IPS DF 4.7 (cell line): ENCODE measurements around the gene OTULINL.

Experiments
- DNase-seq: peaks from one replicate; pipeline ENCODE4 v3.0.0-alpha.2; 2013; ENCODE audit warnings: low spot score; ENCODE audit errors: extremely low read depth

The OTULINL gene

DNA sequence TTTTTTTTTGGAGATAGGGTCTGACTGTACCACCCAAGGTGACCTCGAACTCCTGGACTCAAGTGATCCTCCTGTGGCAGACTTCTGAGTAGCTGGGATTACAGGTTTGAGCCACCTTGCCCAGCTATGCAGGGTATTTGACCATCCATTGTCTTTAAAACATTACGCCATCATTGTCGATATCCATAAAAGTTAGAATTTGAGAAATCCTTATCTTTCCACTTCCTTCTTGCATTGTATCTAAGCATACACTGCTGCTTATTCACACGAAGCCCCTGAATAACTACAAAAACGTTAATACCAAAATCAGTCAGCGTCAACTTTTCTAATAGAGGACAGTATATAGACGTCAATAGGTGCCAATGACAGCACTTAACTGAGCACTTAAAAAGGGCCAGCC lies 5.4 kb upstream of the OTULINL start:
- DNase-seq = no peak

DNA sequence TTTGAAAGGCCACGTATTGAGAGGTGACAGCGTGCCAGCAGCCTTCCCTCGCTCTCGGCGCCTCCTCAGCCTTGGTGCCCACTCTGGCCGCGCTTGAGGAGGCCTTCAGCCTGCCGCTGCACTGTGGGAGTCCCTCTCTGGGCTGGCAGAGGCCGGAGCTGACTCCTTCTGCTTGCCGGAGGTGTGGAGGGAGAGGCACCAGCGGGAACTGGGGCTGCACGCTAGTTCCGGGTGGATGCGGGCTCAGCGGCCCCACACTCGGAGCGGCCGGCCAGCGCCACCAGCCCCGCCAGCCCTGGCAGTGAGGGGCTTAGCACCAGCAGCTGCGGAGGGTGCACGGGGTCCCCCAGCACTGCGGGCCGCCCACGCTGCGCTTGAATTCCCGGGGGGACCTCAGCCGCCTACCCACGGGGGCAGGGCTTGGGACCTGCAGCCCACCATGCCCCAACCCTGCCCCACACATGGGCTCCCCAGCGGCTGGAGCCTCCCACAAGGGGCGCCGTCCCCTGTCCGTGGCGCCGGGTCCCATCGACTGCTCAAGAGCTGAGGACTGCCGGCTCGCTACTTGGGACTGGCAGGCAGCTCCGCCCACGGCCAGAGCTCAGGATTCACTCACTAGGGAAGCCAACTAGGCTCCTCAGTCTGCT lies 4.4 kb upstream of the OTULINL start:
- no peak for DNase-seq

DNA sequence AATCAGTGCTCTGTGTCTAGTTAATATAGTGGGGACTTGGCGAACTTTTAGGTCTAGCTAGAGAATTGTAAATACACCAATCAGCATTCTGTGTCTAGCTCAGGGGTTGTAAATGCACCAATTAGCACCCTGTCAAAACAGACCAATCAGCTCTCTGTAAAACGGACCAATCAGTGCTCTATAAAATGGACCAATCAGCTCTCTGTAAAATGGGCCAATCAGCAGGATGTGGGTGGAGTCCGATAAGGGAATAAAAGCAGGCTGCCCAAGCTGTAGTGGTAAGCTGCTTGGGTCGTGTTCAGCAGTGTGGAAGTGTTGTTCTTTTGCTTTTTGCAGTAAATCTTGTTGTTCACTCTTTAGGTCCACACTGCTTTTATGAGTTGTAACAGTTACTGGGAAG lies 3.6 kb upstream of the OTULINL start:
- DNase-seq = no peak

DNA sequence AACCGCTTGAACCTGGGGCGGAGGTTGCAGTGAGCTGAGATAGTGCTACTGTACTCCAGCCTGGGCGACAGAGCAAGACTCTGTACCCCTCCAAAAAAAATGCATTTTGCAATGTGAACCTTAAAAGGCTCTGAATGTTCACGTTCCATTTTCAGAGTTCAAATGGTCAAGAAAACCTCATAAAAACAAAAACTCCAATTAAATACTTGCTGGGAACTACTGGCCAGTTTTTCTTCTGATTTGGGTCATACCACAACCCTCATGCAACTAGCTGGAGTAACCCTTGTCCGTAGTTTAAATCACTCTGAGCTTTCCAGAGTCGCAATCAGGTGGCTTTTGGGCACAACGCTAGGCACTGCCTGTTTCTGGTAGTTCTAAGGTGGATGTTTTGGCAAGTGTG lies 2.3 kb upstream of the OTULINL start:
- DNase-seq = no peak

DNA sequence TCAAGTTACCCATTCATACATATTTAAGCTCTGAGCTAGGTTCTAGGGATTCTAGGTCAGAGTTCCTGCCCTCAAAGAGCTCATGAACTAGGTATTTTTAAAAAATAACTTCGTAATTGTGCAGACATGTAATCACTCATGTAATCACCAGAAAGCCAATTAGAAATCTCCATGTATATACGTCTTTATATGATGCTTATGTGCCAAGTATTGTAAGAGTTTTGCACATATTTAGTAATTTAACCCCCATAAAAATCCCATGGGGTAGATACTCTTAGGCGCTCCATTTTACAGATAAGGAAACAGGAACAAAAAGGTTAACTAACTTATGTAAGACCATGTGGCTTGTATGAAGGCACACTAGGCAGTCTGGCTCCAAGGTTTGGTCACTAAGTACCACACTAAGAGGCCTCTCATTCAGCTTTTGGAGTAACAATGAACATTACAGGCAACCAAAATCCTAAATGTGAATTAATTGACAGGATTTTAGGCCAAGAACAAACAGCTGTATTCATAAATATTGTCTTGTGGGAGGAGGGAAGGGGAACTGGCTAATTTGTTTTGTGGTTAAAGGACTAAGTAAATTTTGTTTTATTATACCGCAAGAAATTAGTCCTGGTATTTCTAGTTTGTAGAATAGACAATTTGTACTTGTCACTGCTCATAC lies 1.7 kb upstream of the OTULINL start:
- no peak for DNase-seq

DNA sequence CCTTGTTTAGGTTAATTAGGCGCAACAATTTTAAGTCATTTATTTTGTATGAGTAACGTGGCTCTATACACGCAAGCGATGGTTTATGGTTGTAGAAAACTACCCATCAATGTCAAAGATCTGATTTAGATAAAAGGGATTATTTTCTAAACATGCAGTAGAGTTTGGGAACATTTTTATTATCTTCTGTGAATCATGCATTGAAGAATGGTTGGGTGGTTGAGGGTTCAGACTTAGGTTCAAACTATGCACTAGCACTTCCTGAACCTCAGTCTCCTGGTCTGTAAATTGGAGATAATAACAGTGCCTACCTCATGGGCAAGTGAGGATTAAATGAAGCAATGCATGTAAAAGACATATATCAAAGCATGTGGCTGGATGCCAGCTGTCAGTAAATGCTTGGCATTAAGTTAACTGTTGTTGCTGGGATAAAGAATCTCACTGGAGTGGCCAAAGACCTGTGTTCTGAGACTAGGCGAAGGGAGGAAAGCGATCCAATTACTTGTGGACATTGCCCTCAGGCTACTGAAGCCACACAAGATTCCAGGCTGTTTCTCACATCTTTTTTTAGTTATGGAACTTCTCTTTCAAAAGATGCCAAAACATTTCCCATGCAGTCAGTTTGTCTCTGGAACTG lies 1.1 kb upstream of the OTULINL start:
- DNase-seq = no peak

DNA sequence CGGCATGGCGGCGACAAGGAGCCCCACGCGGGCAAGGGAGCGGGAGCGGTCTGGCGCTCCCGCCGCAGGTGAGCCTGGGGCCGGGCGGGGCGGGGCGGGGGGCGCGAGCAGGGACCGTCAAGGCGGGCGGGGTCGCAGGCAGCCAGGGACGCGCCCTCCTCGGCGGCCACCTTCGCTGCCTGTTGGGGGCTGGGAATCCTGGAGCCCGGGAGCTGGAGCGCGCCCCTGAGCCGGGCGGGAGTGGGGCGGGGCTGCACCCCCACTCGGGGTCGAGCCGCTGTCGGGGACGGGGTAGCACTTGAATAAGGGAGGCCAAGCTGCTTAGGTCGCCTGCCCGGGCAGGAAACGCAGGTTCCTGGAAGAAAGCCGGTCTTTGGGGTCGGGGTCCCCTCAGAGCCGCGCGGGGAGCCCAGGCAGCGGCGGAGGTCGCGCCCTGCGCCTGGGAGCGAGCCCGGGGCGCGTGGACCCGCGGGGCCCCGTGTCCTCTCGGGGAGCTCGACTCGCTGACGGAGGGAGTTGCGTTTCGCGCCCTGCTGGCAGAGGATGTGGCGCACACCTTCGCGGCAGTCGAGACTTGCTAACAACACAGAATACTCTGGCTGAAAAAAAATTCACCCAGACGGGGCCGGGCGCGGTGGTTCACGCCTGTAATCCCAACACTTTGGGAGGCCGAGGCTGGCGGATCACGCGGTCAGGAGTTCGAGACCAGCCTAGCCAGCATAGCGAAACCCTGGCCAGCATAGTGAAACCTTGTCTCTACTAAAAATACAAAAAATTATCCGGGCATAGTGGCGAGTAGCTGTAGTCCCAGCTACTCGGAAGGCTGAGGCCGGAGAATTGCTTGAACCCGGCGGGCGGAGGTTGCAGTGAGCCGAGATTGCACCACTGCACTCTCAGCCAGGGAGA lies 552 bp downstream of the OTULINL start:
- no peak for DNase-seq

DNA sequence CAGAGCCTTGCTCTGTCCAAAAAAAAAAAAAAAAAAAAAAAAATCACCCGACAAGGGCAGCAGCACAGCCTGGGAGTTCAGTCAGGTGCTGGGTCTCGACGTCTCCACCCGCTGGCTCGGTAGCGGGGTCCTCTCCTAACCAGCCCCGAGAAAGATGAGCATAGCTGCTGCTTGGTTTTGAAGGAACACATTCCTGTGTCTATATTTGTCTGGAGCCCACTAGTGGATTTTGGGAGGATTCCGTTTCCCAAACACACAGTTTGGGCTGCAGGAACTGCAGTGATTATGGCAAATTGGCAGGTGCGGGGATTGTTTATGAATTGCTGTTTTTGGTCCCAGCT lies 1.2 kb downstream of the OTULINL start:
- no peak for DNase-seq

DNA sequence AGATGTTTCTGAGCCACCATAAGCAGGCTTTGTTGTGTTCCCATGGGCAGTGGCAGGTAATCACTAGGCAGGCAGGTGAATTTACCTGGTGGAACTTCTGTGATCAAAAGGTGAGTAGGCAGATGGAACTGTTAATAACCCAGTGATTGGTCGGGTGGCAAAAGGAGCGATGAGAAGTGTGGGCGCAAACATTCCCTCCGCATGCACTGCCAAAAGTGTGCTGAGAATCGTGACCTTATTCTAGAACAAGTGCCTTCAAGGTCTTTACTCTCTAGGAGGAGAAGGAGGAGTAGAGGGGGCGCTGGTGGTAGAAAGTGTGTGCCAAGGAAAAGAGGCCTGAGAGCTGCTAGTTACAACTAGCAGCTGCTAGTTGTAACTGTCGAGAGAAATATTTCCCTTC lies 3.3 kb downstream of the OTULINL start:
- DNase-seq = no peak

DNA sequence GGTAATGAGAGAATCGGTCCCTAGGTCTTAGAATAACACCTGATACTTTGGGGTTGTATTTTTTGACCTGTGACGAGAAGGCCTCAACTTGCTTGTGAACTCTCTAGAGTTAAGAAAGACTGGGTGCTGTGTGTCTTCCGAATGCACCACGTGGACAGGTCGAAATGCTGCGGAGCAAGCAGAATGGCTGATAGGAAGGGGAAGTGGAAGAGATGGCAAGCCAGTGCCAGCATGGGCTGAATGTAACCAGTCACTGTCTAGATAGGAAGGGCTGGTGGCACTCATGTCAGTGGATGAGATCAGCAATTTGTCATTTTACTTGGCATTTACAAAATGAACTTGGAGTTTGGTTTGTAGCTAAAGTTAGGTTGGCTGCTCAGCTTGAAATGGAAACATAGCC lies 5.6 kb downstream of the OTULINL start:
- no peak for DNase-seq

DNA sequence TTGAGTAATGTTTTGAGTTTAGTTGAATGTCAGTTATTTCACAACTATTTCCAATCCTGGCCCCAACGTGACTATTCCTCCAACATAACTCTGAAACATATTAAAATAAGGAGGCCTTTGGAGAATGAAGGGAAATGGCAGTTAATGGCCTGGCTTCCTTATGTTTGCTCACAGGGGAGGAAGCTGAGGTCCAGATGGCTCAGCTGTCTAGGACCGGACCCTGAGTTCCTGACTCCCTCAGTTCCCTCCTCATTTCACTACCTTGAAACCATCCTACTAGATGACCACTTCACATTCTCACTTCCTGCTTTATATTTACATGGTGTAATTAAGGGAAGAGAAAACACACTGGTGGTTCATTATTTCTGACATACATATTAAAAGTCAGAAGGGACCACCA lies 6.6 kb downstream of the OTULINL start:
- no peak for DNase-seq

DNA sequence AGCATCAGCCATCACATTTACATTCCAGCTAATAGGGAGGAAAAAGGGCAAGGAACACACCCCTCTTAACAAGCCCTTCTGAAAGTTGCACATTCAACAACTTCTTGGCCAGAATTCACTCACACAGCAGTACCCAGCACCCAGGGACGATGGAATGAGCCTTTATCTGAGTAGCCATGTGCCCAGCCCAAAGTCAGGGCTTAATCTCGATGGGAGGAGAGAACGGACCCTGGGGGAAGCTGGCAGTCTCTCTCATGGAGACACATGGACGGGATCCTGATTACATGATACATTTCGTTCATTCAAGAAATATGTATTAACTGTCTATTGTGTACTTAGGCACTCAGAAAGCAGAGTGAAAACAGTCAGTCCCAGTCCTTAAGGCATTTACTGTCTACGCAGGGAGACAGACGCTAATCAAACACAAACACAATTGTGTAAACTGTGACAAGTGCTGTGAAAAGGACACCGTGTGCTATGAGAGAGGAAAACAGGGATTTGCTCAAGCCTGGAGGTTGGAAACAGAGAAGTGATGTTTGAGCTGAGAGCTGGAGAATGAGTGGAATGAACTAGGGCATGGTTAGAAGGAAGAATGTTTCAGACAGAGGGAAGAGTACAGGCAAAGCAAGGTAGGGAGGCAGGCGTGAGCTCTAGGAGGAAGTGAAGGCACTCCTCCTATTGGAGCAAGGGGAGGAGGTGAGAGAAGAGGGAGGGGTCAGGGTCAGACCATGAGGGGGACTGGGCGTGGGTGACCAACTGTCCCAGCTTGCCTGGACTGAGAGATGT lies 7.4 kb downstream of the OTULINL start:
- DNase-seq = no peak

DNA sequence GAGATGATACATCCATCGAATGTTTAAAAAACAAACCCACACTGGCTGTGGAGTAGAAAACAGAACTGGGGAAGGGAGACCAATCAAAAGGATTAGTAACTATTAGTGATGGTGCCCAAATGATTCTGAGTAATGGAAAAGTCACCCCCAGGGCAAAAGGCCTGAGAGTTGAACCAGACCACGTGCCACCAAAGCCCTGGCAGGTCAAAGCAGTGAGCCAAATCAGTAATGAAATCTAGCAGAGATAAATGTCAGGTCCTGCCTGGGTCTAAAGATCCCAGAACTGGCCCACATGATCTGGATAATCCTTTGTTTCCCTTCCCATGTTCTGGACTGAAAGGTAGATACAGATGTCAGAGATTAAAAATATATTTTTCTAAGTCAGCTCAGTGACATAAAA lies 9.4 kb downstream of the OTULINL start:
- DNase-seq = no peak

DNA sequence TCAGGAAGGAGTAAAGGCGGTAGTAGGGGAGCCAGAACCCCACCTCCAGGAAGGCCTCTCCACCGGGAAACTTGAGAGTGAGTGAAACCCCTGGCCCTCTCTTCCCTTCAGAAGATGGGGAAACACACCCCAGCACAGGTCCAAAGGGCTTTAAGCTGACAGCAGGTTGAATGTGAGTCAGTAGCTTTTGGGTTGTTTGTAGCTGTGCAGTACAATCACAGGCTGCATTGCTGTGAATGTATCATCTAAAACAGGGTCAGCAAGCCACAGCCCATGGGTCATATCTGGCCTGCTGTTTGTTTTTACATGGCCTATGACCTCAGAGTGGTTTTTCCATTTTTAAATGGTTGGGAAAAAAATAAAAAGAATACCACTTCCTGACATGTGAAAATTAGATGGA lies 10.0 kb downstream of the OTULINL start:
- DNase-seq = no peak

DNA sequence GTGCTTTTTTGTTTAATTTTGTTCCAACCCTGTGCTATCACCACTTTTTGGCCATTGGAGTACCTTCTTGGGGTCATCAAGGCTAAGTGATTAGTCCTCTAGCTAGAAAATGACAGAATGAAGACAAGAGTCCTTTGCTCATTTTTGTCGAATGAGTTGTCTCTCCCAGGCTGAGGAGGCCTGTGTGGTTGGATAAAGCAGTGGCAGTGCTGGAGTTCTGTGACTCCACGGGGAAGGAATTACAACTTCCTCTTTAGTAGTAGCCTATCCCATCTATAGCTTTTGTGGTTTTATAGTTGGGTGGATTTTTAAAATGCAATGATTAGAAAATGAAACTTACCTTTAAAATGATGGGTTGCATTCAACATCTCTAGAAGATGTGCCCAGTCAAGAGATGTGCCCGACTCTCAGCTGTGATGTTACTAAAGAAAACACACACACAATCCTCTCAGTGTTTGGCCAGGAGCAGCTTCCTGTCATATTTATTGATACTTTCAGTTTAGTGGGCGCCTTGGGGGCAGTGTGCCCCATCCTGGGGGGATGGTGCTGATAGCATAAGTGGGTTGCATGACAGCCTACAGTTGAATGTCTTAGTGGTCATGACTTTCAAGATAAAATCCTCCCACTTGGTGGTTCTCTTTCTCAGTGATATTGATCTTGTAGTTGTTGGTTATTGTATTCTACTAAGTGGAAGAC lies 11.9 kb downstream of the OTULINL start:
- DNase-seq = no peak

DNA sequence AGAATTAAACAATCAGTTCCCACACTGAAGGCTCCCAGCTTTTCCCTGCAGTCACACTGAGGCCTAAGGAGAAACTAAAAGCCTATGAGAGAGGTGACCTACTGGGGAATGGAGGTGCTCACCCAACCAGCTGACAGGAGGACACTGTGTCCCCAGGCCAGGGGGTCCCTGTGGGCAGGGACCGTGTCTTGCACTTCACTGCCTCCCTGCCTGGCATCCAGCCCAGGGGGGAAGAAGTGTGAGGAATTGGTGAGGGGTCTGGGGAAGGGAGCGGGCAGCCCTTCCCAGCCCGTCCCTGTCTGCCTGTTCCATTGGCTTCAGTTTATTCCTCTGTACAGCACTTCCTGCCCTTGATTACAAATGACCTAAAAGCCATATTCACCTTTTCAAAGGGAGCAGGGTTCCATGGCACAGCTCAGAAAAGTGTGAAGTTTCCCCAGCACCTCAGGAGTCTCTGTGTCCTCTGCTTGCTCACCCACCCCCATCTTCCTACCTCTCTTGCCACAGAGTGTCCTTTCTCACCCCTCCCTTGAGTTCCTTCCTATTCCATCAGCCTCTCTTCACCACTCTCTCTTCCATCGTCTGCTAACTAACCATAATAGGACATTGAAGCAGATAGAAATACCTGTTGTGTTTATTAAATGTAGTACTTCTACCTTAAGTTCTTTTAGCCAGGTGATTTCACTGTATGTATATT lies 12.9 kb downstream of the OTULINL start:
- DNase-seq = no peak

DNA sequence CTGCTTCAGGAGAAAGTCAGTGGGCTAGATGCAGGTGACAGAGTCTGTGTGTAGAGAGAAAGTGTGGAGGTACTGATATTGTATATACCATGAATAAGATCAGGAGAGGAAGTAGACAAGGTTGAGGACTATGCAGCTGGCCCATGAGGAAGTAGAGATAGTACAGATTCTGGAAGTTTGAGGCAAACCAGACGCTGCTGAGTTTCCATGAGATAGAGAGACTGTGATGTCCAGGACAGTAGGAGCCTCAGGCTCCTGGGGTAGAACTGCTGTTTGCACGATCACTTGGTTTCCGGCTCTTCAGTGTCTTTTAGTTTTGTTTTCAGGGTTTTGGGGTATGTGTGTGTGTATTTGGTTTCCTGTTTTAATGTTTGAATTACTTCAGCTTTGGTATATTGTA lies 13.6 kb downstream of the OTULINL start:
- DNase-seq = no peak

DNA sequence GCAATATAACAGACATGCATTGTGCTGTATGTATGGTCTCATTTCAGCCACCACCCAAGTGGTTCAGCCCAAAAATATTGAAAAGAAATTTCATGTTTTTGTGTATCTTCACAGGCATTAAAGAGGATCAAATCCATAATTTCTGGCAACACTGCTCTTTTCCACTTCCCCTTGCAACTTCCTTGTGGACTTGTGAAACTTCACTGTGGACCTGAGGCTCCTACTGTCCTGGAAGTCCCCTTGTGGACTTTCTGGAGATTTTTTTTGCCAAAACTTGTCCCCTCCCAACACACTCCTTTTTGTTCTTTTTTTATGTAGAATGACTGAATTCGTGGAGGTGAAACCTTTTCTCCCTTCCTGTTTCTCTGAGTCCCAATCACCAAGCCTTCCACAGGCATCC lies 14.3 kb downstream of the OTULINL start:
- DNase-seq = no peak

DNA sequence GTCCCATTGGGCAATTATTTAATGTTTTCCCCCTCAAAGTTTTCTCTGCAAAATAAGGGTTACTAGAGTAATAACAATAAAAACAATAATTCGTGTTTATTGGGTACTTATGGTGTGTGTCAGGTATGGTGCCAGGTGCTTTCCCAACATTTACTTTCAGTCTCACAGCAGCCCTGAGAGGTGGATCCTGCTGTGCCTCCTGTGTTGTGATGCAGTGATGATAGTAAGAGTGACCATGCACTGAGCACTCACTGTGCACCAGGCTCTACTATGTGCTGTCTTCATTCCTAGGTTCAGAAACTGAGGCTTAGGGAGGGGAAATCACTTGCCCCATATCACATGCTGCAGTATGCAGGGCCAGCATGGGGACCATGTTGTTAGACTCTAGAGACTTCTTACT lies 15.5 kb downstream of the OTULINL start:
- no peak for DNase-seq

DNA sequence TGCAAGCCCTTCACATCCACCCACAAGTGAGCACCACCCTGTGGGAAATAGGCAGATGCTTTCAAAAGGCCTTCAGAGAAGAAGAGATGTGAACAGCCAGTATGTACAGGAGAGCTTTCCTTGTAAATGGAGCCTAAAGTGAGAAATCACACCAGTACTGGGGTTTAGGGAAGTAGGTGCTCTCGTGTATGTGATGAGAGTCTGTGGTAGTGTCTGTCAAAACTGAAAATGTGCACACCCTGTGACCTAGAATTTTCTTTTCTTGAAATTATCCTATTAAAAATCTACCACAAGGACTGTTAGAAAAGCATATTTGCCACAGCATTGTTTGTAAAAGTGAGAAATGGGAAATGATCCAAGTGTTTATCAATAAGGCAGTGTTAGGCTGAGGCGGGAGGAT lies 16.6 kb downstream of the OTULINL start:
- DNase-seq = no peak
